GM12878 (cell line): ENCODE measurements around the gene BCL11A. TPM values are rescaled to one million over a fixed set of nuclear protein-coding genes. Genes with fewer than 3 reads are reported as not detected.

Source experiments
- ATAC-seq: fragments of 200-7000 bp; cut with Tn5 transposase; 3 replicates; pipeline ENCODE4 v1.9.1; 2020; ENCODE audit warnings: mild to moderate bottlenecking, moderate library complexity
- BruUV-seq: library from RNA; stranded (reverse); fragments of 400-500 nt; replicated peaks from 2 replicates; lab custom pipeline; 2021; lab: Mats Ljungman, UMichigan
- CTCF ChIA-PET: fragments of 300-600 bp; sonication (Branson Sonifier 250); formaldehyde crosslinking; extraction: SDS; loops from one replicate; lab custom pipeline; 2021; ENCODE audit warnings: inconsistent platforms; lab: Yijun Ruan, JAX
- POLR2A ChIA-PET: fragments of 350-600 bp; formaldehyde crosslinking; extraction: SDS; loops from one replicate; lab custom pipeline; 2021; ENCODE audit warnings: inconsistent platforms; lab: Charles Lee
- RAD21 ChIA-PET: fragments of 300-600 bp; sonication (Branson Sonifier 250); formaldehyde crosslinking; loops from one replicate; lab custom pipeline; 2023; ENCODE audit warnings: antibody characterized with exemption; ENCODE audit not compliant: unreplicated experiment; lab: Charles Lee
- SMC1A ChIA-PET: fragments of 300-600 bp; sonication (Branson Sonifier 250); formaldehyde crosslinking; loops from one replicate; lab custom pipeline; 2023; ENCODE audit not compliant: unreplicated experiment, uncharacterized antibody; lab: Charles Lee
- DNase-seq: peaks from one replicate; pipeline ENCODE4 v3.0.0-alpha.2; 2011; ENCODE audit warnings: low read depth, low spot score
- FAIRE-seq: peaks from 3 replicates; lab custom pipeline; 2011; peaks lifted over from hg19 to GRCh38; lab: Jason Lieb, UNC
- H2AFZ ChIP-seq: 2 replicates; pipeline ENCODE4 v1.6.0; 2011; ENCODE audit warnings: low read depth, low read length, control low read depth; ENCODE audit not compliant: control insufficient read depth
- H3K27ac ChIP-seq: 2 replicates; pipeline ENCODE4 v1.5.1; 2011; ENCODE audit warnings: control low read depth; ENCODE audit not compliant: control insufficient read depth, insufficient read depth
- H3K27me3 ChIP-seq, 2 experiments: replicated peaks in 1 of 2; 2 replicates each; pipeline versions ENCODE4 v1.6.0 to v1.6.1; 2011; ENCODE audit warnings: low read length in 1 of 2; ENCODE audit not compliant: control insufficient read depth in 2 of 2, insufficient read depth in 2 of 2
- H3K36me3 ChIP-seq, 2 experiments: 2 replicates each; pipeline ENCODE4 v1.5.1; 2011; ENCODE audit warnings: low read length in 1 of 2; ENCODE audit not compliant: control insufficient read depth in 2 of 2, insufficient read depth in 2 of 2
- H3K4me1 ChIP-seq: 2 replicates; pipeline ENCODE4 v1.6.1; 2011; ENCODE audit warnings: mild to moderate bottlenecking, low read length, moderate library complexity, mixed read lengths; ENCODE audit not compliant: control insufficient read depth, insufficient read depth
- H3K4me2 ChIP-seq: 2 replicates; pipeline ENCODE4 v1.6.0; 2011; ENCODE audit warnings: control low read depth; ENCODE audit not compliant: control insufficient read depth, insufficient read depth
- H3K4me3 ChIP-seq: fragments of 200-600 bp; sonication (generic); 2 replicates; pipeline ENCODE4 v1.5.1; 2016
- H3K79me2 ChIP-seq: 2 replicates; pipeline ENCODE4 v1.6.0; 2011; ENCODE audit warnings: low read length; ENCODE audit not compliant: control insufficient read depth, insufficient read depth
- H3K9ac ChIP-seq: 2 replicates; pipeline ENCODE4 v1.8.0; 2011; ENCODE audit warnings: low read length, control low read depth, mixed read lengths; ENCODE audit not compliant: control insufficient read depth, insufficient read depth
- H3K9me3 ChIP-seq: replicated peaks from 3 replicates; pipeline ENCODE4 v1.5.1; 2011; ENCODE audit warnings: mild to moderate bottlenecking, low read length; ENCODE audit not compliant: control insufficient read depth, insufficient read depth
- H4K20me1 ChIP-seq: 2 replicates; pipeline ENCODE4 v1.6.0; 2011; ENCODE audit not compliant: control insufficient read depth, insufficient read depth
- CBFB ChIP-seq: IDR thresholded peaks from 2 replicates; pipeline ENCODE4 v1.6.1; 2016; ENCODE audit warnings: antibody characterized with exemption, low read depth
- CREB1 ChIP-seq: IDR thresholded peaks from 2 replicates; pipeline ENCODE4 v1.6.1; 2012; ENCODE audit warnings: low read depth, mild to moderate bottlenecking, inconsistent platforms
- GATAD2B ChIP-seq: fragments of 450-650 bp; conservative IDR thresholded peaks from 2 replicates; pipeline ENCODE4 v1.6.1; 2017; ENCODE audit warnings: low read depth, mild to moderate bottlenecking, moderate library complexity
- HSF1 ChIP-seq: fragments of 150-350 bp; IDR thresholded peaks from 2 replicates; pipeline ENCODE4 v1.6.1; 2014; ENCODE audit warnings: mild to moderate bottlenecking, low read depth, low read length
- IKZF1 ChIP-seq: fragments of 450-650 bp; conservative IDR thresholded peaks from 2 replicates; pipeline ENCODE4 v1.6.1; 2017; ENCODE audit warnings: antibody characterized with exemption, mild to moderate bottlenecking
- NFYB ChIP-seq: IDR thresholded peaks from 2 replicates; pipeline ENCODE4 v1.6.1; 2011; ENCODE audit warnings: low read depth, mild to moderate bottlenecking, low read length, improper control_type of control experiment, moderate library complexity; ENCODE audit not compliant: insufficient read depth
- PAX5 ChIP-seq: IDR thresholded peaks from 2 replicates; pipeline ENCODE4 v1.6.1; 2011; ENCODE audit warnings: low read depth, low read length, borderline replicate concordance
- RB1 ChIP-seq: fragments of 450-650 bp; formaldehyde crosslinking; IDR thresholded peaks from 2 replicates; pipeline ENCODE4 v1.6.1; 2017; ENCODE audit warnings: mild to moderate bottlenecking, borderline replicate concordance
- RUNX3 ChIP-seq: IDR thresholded peaks from 2 replicates; pipeline ENCODE4 v1.6.1; 2012; ENCODE audit warnings: low read length, inconsistent platforms
- SMAD1 ChIP-seq: fragments of 450-650 bp; IDR thresholded peaks from 2 replicates; pipeline ENCODE4 v1.6.1; 2018; ENCODE audit warnings: mild to moderate bottlenecking, low read depth; ENCODE audit not compliant: partially characterized antibody
- TBL1XR1 ChIP-seq: IDR thresholded peaks from 2 replicates; pipeline ENCODE4 v1.6.1; 2012; ENCODE audit warnings: low read depth, low read length, improper control_type of control experiment
- ZSCAN29 ChIP-seq: fragments of 450-650 bp; IDR thresholded peaks from 2 replicates; pipeline ENCODE4 v1.6.1; 2017; ENCODE audit warnings: mild to moderate bottlenecking, moderate library complexity
- in situ Hi-C: fragments of 300-500 bp; cut with MboI; formaldehyde crosslinking; loops from 9 replicates; pipeline ENCODE4 v1.14.3; 2018; ENCODE audit warnings: mixed read lengths
- intact Hi-C: fragments of 100-400 bp; cut with micrococcal nuclease; formaldehyde crosslinking; loops from one replicate; pipeline ENCODE4 v1.14.2; 2022; ENCODE audit not compliant: unreplicated experiment
- polyA plus RNA-seq, 11 experiments: library from polyadenylated mRNA; depleted of rRNA in 4 of 11; unstranded in 6 of 11; stranded (reverse) in 5 of 11; fragments of >200 nt; fragmentation: Nextera tagmentation in 4 of 11; fragmentation: Illumina TruSeq in 1 of 11; extraction: Ambion mirVana in 4 of 11; extraction: Trizol in 1 of 11; gene quantifications; 1 replicate in 1 of 11; 2 replicates in 10 of 11; pipeline versions ENCODE4 v1.2.1 to v1.2.3, GENCODE V29; 2011 to 2016; ENCODE audit warnings: inconsistent platforms in 2 of 11, missing spikeins in 2 of 11, low read depth in 1 of 11
- total RNA-seq, 4 experiments: library from RNA; depleted of rRNA in 3 of 4; stranded (reverse); fragments of >200 nt in 3 of 4; fragmentation: Illumina TruSeq in 1 of 4; extraction: Trizol in 1 of 4; gene quantifications; 2 replicates each; pipeline versions ENCODE4 v1.2.1 to v1.2.3, GENCODE V29; 2013 to 2021
- TF ChIP-seq, protein P1 (sequence below): fragments of 450-650 bp; formaldehyde crosslinking; IDR thresholded peaks from 2 replicates; pipeline ENCODE4 v1.4.0; 2022; ENCODE audit warnings: mild to moderate bottlenecking, moderate library complexity
- TF ChIP-seq, protein P2 (sequence below): fragments of 450-650 bp; IDR thresholded peaks from 2 replicates; pipeline ENCODE4 v1.6.1; 2016; ENCODE audit warnings: mild to moderate bottlenecking
- TF ChIP-seq, protein P3 (sequence below): fragments of 450-650 bp; formaldehyde crosslinking; IDR thresholded peaks from 2 replicates; pipeline ENCODE4 v1.4.0; 2020; ENCODE audit warnings: mild to moderate bottlenecking, moderate library complexity

Gene BCL11A
- total and polyA plus RNA-seq, 10 of the 15 experiments (the other 5 are each of a cell fraction or from before 2014, with no cell fraction given), result 7.5 to 26.6 (median 11.1) TPM; not detected in 1

DNA sequence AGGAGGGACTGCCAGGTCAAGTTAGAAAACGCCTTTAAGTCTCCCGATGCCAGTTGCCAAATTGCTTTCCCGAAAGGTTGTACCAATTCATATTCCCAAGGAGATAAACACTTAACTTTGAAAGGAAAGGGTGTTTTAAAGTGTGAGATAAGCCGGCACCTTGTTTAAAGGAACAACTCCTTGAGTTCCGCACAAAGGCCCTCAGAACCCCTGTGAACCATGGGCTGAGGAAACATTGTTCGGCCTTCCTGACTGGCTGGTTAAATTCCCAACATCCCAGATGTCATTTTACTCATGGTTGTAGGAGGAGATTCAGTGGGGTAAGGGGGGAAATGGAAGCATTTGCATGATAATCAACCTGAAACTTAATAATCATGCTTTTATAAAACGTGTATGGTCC is 126.6 kb downstream of the BCL11A start (continued):
- TF ChIP-seq HSF1, result no peak
- TF ChIP-seq TBL1XR1, result no peak

DNA sequence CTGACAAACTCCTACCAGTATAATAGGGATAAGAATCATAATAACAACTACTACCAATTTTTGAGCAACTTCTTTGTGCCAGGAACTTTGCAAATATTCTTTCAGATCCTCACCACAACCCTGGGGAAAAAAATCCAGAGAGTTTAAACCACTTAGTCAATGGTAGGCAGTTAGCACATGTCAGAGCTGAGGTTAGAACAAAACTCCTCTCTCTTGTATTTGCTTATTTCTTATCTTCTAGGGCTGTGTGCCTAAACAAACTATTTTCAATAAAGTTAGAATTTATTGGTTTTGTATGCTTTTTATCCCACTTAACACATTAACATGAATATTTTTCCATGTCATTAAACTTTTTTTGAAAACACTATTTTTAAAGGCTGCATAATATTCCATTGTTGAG is 127.1 kb downstream of the BCL11A start:
- no peaks in the 10 kb centered on the region for H3K9me3 ChIP-seq
- DNase-seq, result no peak
- in situ Hi-C loops, result no loop called here
- BruUV-seq, result no TSS peak
- H3K36me3 ChIP-seq, result no peaks in the 10 kb centered on the region
- ChIA-PET CTCF (interaction anchor here (0.6 kb wide), 1 partner anchor 14 kb away, joined by 3 read pairs; no protein-coding TSS in a partner anchor), RAD21 (no interaction called here), SMC1A (interaction anchor here (0.9 kb wide), 1 partner anchor 90 kb away, joined by 3 read pairs; no protein-coding TSS in a partner anchor), POLR2A (no interaction called here)
- no peaks in the 10 kb centered on the region for H3K4me1 ChIP-seq
- H3K4me2 ChIP-seq, result no peak overlapping the region
- no peak overlapping the region for H3K4me3 ChIP-seq
- H3K27ac ChIP-seq, result no peak overlapping the region
- H2AFZ ChIP-seq, result no peak overlapping the region
- no peaks in the 10 kb centered on the region for H3K27me3 ChIP-seq
- ATAC-seq, result no peak
- H4K20me1 ChIP-seq, result no peaks in the 10 kb centered on the region
- H3K9ac ChIP-seq, result no peak overlapping the region
- intact Hi-C loops, result no loop called here
- H3K79me2 ChIP-seq, result no peaks in the 10 kb centered on the region
- FAIRE-seq, result no peak
- TF ChIP-seq, protein P1, sequence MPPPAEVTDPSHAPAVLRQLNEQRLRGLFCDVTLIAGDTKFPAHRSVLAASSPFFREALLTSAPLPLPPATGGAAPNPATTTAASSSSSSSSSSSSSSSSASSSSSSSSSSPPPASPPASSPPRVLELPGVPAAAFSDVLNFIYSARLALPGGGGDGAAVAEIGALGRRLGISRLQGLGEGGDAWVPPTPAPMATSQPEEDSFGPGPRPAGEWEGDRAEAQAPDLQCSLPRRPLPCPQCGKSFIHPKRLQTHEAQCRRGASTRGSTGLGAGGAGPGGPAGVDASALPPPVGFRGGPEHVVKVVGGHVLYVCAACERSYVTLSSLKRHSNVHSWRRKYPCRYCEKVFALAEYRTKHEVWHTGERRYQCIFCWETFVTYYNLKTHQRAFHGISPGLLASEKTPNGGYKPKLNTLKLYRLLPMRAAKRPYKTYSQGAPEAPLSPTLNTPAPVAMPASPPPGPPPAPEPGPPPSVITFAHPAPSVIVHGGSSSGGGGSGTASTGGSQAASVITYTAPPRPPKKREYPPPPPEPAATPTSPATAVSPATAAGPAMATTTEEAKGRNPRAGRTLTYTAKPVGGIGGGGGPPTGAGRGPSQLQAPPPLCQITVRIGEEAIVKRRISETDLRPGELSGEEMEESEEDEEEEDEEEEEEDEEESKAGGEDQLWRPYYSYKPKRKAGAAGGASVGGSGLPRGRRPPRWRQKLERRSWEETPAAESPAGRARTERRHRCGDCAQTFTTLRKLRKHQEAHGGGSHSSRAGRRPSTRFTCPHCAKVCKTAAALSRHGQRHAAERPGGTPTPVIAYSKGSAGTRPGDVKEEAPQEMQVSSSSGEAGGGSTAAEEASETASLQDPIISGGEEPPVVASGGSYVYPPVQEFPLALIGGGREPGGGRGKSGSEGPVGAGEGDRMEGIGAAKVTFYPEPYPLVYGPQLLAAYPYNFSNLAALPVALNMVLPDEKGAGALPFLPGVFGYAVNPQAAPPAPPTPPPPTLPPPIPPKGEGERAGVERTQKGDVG (CRISPR knock-in tag), result no peak
- TF ChIP-seq CREB1, result no peak
- TF ChIP-seq RUNX3, result no peak
- no peak for TF ChIP-seq RB1
- TF ChIP-seq, protein P2, sequence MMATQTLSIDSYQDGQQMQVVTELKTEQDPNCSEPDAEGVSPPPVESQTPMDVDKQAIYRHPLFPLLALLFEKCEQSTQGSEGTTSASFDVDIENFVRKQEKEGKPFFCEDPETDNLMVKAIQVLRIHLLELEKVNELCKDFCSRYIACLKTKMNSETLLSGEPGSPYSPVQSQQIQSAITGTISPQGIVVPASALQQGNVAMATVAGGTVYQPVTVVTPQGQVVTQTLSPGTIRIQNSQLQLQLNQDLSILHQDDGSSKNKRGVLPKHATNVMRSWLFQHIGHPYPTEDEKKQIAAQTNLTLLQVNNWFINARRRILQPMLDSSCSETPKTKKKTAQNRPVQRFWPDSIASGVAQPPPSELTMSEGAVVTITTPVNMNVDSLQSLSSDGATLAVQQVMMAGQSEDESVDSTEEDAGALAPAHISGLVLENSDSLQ, result no peak
- no peak for TF ChIP-seq PAX5
- no peak for TF ChIP-seq SMAD1
- TF ChIP-seq ZSCAN29, result no peak
- TF ChIP-seq GATAD2B, result no peak
- TF ChIP-seq IKZF1, result no peak
- TF ChIP-seq NFYB, result no peak
- TF ChIP-seq CBFB, result no peak
- TF ChIP-seq, protein P3, sequence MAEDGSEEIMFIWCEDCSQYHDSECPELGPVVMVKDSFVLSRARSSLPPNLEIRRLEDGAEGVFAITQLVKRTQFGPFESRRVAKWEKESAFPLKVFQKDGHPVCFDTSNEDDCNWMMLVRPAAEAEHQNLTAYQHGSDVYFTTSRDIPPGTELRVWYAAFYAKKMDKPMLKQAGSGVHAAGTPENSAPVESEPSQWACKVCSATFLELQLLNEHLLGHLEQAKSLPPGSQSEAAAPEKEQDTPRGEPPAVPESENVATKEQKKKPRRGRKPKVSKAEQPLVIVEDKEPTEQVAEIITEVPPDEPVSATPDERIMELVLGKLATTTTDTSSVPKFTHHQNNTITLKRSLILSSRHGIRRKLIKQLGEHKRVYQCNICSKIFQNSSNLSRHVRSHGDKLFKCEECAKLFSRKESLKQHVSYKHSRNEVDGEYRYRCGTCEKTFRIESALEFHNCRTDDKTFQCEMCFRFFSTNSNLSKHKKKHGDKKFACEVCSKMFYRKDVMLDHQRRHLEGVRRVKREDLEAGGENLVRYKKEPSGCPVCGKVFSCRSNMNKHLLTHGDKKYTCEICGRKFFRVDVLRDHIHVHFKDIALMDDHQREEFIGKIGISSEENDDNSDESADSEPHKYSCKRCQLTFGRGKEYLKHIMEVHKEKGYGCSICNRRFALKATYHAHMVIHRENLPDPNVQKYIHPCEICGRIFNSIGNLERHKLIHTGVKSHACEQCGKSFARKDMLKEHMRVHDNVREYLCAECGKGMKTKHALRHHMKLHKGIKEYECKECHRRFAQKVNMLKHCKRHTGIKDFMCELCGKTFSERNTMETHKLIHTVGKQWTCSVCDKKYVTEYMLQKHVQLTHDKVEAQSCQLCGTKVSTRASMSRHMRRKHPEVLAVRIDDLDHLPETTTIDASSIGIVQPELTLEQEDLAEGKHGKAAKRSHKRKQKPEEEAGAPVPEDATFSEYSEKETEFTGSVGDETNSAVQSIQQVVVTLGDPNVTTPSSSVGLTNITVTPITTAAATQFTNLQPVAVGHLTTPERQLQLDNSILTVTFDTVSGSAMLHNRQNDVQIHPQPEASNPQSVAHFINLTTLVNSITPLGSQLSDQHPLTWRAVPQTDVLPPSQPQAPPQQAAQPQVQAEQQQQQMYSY (CRISPR knock-in tag), result no peak
